Esophagus squamous epithelium (tissue), 4 donors: ENCODE measurements around the gene RFX5.

Source experiments
- CTCF ChIP-seq, 6 experiments: fragments of 450-650 bp in 4 of 6; fragments of 200-600 bp in 2 of 6; sonication (generic) in 2 of 6; IDR thresholded peaks; one replicate each; pipeline ENCODE4 v1.5.1; 2016 to 2019; ENCODE audit warnings: antibody characterized with exemption in 6 of 6, mild to moderate bottlenecking in 4 of 6, moderate library complexity in 4 of 6
- POLR2A ChIP-seq, 4 donors: fragments of 450-650 bp; IDR thresholded peaks; one replicate each; pipeline ENCODE4 v1.6.1; 2017; ENCODE audit warnings: antibody characterized with exemption in 4 of 4, mild to moderate bottlenecking in 4 of 4, moderate library complexity in 3 of 4

- TF ChIP-seq CTCF (IDR thresholded peaks at IDR 0.05) (peak; percentile 72 to 80 (median 76)), POLR2A (IDR thresholded peaks at IDR 0.05) (no peak)
Measured at GRCh38 chr1:151340870-151341754, 5.9 kb downstream of the RFX5 start.
